Measurements from ENCODE around the gene CFAP221.
A peak's percentile ranks its signal among the peaks of the same experiment; 100 is the strongest.

The CFAP221 gene

DNA sequence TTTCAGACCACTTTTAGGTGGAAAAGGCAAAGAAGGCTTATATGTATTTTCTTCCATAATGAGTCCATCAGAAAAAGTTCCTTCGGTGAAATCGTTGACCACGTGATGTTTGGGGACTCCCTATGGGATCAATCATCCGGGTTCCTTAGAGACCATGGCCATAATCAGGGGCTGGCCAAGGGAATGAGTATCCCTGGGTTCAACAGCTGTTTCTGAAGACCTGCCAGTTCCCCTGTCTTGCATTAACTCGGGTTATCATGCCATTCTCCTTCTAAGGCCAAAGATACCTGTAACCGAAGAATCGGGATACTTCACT, 116.1 kb downstream of the CFAP221 start:
- Mint-ChIP-seq H3K4me3 (no peak overlapping the region), H3K27ac (no peak overlapping the region), H3K36me3 (peaks cover 2% of the 10 kb centered on the region), H3K4me1 (ENCODE audit: low read depth) (peaks cover 2% of the 10 kb centered on the region), H3K9me3 (ENCODE audit: low read depth) (no peaks in the 10 kb centered on the region), H3K27me3 (peaks cover 5% of the 10 kb centered on the region)

DNA sequence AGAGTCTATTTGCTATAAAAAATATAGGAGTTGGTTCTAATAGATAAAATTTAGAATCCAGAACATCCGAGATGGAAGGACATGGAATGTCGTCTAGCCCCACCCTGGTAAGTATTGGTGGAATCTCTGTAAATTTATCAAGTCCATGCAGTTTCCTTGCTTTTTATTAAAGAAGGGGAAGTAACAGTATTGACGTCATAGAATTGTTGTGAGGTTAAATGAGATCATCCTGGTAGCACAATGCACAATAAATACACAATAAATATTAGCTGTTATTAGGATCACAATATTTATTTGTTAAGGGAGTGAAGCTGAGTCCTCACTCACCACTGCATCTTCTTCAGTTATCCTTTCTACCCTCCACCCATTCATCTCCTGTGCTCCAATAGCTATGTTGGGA, 118.0 kb downstream of the CFAP221 start:
- peaks cover 2% of the 10 kb centered on the region for H3K36me3 Mint-ChIP-seq
- H3K4me3 Mint-ChIP-seq: no peak overlapping the region
- H3K4me1 Mint-ChIP-seq (ENCODE audit: low read depth): peaks cover 2% of the 10 kb centered on the region
- peaks cover 5% of the 10 kb centered on the region for H3K27me3 Mint-ChIP-seq
- no peak overlapping the region for H3K27ac Mint-ChIP-seq
- H3K9me3 Mint-ChIP-seq (ENCODE audit: low read depth): no peaks in the 10 kb centered on the region

DNA sequence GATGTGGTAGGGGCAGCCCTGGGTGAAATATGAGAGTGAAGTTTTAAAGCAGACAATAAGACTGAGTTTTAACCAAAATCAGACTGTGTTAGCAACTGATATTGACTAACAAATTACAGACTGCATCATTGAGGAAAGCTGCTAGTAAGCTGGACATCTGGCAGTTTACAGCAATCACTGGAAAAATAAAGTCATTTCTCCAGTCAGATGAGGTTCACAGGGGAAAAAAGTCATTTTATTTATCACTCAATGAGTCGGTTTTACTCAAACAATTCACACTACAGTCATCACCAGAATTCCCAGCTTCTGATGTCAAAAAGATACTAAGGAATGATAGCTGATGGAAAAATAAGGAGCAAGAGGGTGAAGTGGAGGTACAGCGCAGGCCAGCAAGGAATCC, 124.3 kb downstream of the CFAP221 start:
- no peak overlapping the region for H3K27ac Mint-ChIP-seq
- no peaks in the 10 kb centered on the region for H3K27me3 Mint-ChIP-seq
- H3K4me1 Mint-ChIP-seq (ENCODE audit: low read depth): no peaks in the 10 kb centered on the region
- H3K9me3 Mint-ChIP-seq (ENCODE audit: low read depth): no peaks in the 10 kb centered on the region
- peaks cover 2% of the 10 kb centered on the region for H3K36me3 Mint-ChIP-seq
- H3K4me3 Mint-ChIP-seq: no peak overlapping the region

DNA sequence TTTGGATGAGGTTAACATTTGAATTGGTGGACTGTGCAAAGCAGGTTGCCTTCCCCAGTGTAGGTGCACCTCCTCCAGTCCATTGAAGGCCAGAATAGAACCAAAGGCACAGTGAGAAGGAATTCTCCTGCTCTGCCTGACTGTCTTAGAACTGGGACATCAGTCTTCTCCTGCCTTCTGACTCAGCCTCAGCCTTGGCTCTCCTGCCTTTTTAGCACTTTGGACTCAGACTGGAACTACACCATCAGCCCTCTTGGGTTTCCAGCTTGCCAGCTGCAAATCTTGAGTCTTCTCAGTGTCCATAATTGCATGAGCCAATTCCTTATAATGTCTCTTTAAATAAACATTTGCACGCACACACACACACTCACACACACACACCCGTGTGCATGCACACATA, 126.8 kb downstream of the CFAP221 start:
- Mint-ChIP-seq H3K27ac (no peak overlapping the region), H3K4me1 (ENCODE audit: low read depth) (no peaks in the 10 kb centered on the region), H3K27me3 (no peaks in the 10 kb centered on the region), H3K36me3 (no peaks in the 10 kb centered on the region), H3K4me3 (no peak overlapping the region), H3K9me3 (ENCODE audit: low read depth) (no peaks in the 10 kb centered on the region)

DNA sequence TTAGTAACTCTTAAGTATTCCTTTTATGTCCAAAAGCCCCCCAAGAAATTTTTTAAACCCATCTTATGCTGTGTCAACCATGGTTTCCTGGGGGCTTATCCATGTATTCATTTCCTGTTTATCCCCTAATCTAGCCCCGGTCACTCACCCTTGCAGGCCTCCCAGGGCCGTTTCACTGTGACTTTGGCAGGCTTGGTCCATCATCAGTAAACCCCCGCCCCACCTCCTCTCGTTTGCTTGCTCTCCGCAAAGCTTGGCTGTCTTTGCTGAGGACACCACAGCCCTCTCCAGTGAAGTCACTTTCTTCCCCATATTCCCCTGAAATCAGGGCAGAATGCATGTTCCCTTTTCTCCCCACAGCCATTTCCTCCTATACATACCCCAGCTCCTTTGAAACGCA, 127.5 kb downstream of the CFAP221 start:
- Mint-ChIP-seq H3K27me3 (no peaks in the 10 kb centered on the region), H3K9me3 (ENCODE audit: low read depth) (no peaks in the 10 kb centered on the region), H3K4me3 (no peak overlapping the region), H3K27ac (no peak overlapping the region), H3K4me1 (ENCODE audit: low read depth) (no peaks in the 10 kb centered on the region), H3K36me3 (no peaks in the 10 kb centered on the region)

DNA sequence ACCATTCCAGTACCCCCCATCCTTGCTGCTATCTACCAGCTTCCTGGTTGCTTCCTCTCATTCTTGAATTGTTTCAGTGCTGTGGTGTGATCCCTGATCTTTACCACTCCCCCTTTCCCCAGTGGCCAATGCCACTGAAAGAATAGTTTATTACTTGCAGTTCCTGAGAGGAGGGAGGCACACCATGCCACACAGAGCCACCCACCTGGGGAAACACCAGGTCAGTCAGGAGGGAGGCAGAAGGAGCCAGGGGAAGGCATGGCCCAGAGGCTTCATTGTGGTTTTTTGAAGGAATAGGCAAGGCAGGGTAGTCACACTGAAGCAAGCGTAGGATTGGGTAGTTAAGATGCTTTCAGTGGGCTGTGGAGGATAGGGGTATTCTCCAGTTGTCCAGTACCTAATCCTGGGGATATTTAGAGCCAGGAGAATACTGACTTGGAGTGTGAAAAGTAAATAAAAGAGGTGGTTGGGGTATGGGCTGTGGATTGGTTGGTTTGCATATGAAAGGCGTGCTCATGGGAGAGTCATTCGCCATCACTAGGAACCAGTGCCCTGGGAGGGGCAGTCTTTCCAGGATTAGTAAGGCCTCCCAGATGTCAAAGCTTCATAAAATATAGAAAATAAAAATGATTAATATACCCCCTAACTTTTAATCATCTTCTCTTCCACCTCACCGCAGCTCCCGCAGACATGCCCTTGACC, 128.1 kb downstream of the CFAP221 start:
- Mint-ChIP-seq H3K9me3 (ENCODE audit: low read depth) (no peaks in the 10 kb centered on the region), H3K27ac (no peak overlapping the region), H3K4me1 (ENCODE audit: low read depth) (no peaks in the 10 kb centered on the region), H3K4me3 (no peak overlapping the region), H3K36me3 (no peaks in the 10 kb centered on the region), H3K27me3 (no peaks in the 10 kb centered on the region)

DNA sequence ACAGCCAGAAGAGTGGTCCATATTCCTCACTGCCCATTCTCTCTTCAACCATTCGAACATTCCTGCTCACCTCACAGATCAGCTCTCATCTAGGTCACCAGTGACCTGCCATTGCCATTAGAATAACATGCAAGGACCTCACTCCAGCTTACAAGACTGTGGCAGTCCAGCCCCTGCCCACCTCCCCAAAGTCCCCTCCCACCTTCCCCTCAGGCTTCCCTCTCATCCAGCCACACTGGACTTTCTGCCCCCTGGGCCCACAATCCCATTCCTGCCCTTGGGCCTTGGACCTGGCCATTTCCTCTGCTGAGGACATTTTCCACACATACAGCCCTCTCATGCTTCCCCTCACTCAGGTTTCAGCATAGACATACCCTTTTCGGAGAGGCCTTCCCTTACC, 129.5 kb downstream of the CFAP221 start:
- Mint-ChIP-seq H3K27ac (no peak overlapping the region), H3K27me3 (no peaks in the 10 kb centered on the region), H3K9me3 (ENCODE audit: low read depth) (no peaks in the 10 kb centered on the region), H3K4me1 (ENCODE audit: low read depth) (peaks cover 5% of the 10 kb centered on the region), H3K4me3 (no peak overlapping the region), H3K36me3 (no peaks in the 10 kb centered on the region)

DNA sequence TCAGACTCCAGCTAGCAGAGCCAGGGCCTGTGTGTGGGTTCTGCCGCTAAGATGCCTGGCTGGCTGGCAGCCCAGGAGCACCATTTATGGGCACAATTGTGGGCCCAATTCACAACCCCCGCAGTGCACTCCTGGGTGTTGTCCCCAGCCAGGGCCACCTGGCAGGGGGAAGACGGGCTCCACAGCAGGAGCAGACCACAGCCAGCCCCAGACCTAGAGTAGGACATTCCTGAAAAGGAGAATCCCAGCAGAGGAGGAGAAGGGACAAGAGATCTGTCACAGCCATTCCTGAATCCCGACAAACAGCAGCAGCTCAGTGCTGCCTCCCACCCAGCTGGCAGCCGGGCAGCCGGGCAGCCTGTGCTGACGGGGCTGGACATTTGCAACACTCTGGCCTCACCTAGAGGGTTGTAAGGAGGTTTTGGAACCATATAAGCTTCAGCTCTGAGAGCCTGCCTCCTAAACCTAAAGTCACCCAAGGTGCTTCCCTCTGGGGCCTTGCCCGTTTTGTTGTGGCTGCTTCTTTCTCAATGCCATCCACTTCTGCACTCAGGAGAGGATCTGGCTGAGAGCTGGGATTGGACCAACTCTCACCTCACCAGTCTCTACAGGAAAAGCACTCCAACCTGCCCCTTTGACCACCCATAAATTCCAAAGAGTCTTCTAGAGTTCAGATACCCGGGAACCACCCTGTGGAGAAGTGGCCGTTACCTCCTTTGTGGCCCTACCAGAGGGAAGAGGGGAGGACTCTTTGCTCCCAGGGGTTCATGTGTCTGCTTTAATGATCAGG, 130.7 kb downstream of the CFAP221 start:
- Mint-ChIP-seq H3K9me3 (ENCODE audit: low read depth) (no peaks in the 10 kb centered on the region), H3K4me3 (no peak overlapping the region), H3K36me3 (no peaks in the 10 kb centered on the region), H3K4me1 (ENCODE audit: low read depth) (peaks cover 11% of the 10 kb centered on the region), H3K27me3 (no peaks in the 10 kb centered on the region), H3K27ac (no peak overlapping the region)

DNA sequence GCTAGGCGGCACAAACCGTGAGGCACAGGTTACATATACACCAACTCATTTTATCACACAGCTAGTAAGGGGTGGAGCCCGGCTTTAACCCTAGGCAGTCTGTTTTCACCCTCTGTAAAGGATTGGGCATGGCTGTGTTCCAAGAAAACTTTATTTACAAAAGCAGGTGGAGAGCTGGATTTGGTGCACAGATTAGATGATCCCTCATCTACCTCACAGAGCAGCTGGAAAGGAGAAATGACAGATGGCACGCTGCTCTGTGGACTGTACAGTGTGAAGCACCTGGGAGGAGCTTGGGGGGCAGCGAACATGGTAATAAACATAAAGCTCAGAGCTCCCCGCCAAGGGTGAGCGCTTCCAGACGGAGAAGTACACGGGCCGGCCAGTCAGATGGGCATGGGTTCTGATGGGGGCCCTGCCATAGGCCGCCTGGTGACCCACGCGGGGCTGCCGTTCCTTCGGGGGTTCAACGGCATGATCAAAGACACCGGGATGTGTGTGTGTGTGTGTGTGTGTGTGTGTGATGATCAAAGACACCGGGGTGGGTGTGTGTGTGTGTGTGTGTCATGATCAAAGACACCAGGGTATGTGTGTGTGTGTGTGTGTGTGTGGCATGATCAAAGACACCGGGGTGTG, 133.9 kb downstream of the CFAP221 start:
- Mint-ChIP-seq H3K36me3 (peaks cover 2% of the 10 kb centered on the region), H3K4me1 (ENCODE audit: low read depth) (peaks cover 30% of the 10 kb centered on the region), H3K27ac (peak overlapping the region; percentile 88), H3K9me3 (ENCODE audit: low read depth) (no peaks in the 10 kb centered on the region), H3K27me3 (no peaks in the 10 kb centered on the region), H3K4me3 (peak overlapping the region; percentile 98)

DNA sequence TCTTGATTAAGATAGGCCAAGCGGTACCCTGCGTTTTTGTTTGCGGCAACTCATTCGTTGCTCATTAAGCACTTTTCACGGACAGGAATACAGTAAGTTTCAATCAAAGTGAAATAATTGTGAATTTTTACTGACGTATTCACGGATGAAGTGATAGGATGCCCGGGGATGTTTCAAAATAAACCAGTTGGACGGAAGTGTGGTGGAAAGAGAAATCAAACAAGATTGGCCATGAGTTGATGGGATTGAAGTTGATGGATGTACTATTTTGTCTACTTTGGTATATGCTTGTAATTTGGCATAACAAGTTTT, 135.2 kb downstream of the CFAP221 start:
- peaks cover 38% of the 10 kb centered on the region for H3K4me1 Mint-ChIP-seq (ENCODE audit: low read depth)
- H3K27me3 Mint-ChIP-seq: no peaks in the 10 kb centered on the region
- peak overlapping the region; percentile 87 for H3K27ac Mint-ChIP-seq
- H3K4me3 Mint-ChIP-seq: peak overlapping the region; percentile 98
- H3K36me3 Mint-ChIP-seq: peaks cover 2% of the 10 kb centered on the region
- H3K9me3 Mint-ChIP-seq (ENCODE audit: low read depth): no peaks in the 10 kb centered on the region

DNA sequence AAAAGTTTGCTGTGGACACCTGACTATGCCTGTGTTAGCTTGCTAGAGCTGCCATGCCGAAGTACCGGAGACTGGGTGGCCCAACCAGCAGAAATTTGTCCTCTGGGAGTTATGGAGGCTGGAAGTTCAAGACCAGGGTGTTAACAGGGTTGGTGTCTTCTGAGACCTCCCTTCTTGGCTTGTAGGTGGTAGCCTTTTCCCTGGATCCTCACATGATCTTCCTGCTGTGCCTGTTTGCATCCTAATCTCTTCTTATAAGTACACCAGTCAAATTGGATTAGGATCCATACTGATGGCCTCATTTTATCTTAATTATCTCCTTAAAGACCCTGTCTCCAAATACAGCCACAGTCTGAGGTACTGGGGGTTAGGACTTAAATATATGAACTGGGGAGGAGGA, 135.6 kb downstream of the CFAP221 start:
- H3K36me3 Mint-ChIP-seq: peaks cover 2% of the 10 kb centered on the region
- no peaks in the 10 kb centered on the region for H3K27me3 Mint-ChIP-seq
- no peaks in the 10 kb centered on the region for H3K9me3 Mint-ChIP-seq (ENCODE audit: low read depth)
- H3K4me1 Mint-ChIP-seq (ENCODE audit: low read depth): peaks cover 39% of the 10 kb centered on the region
- peak overlapping the region; percentile 98 for H3K4me3 Mint-ChIP-seq
- H3K27ac Mint-ChIP-seq: peak overlapping the region; percentile 87

DNA sequence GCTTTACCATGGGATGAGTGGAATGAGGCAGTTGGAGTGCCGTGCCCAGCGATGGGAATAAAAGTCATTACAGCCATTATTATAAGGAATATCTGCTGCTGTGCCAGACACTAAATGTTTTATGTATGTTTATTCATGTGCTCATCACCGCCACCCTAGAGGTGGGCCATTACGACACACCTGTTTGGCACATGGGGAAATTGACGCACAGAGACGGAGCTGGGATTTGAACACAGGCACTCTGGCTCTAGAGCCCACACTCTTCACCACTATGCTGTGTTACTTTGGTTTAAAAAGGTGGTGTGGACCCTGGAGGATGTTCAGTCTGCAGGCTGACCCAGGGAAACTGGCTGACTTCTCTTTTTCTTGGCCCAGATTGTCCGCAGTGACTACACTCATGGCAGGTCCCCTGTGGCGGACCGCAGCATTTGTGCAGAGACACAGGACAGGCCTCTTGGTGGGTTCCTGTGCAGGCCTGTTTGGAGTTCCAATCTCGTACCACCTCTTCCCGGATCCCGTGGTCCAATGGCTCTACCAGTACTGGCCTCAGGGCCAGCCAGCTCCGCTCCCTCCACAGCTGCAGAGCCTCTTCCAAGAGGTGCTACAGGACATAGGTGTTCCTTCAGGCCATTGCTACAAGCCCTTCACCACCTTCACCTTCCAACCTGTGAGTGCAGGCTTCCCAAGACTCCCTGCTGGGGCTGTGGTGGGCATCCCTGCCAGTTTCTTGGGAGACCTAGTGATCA, 136.4 kb downstream of the CFAP221 start:
- peaks cover 2% of the 10 kb centered on the region for H3K36me3 Mint-ChIP-seq
- no peaks in the 10 kb centered on the region for H3K9me3 Mint-ChIP-seq (ENCODE audit: low read depth)
- H3K27me3 Mint-ChIP-seq: no peaks in the 10 kb centered on the region
- peak overlapping the region; percentile 98 for H3K4me3 Mint-ChIP-seq
- no peak overlapping the region for H3K27ac Mint-ChIP-seq
- H3K4me1 Mint-ChIP-seq (ENCODE audit: low read depth): peaks cover 39% of the 10 kb centered on the region

DNA sequence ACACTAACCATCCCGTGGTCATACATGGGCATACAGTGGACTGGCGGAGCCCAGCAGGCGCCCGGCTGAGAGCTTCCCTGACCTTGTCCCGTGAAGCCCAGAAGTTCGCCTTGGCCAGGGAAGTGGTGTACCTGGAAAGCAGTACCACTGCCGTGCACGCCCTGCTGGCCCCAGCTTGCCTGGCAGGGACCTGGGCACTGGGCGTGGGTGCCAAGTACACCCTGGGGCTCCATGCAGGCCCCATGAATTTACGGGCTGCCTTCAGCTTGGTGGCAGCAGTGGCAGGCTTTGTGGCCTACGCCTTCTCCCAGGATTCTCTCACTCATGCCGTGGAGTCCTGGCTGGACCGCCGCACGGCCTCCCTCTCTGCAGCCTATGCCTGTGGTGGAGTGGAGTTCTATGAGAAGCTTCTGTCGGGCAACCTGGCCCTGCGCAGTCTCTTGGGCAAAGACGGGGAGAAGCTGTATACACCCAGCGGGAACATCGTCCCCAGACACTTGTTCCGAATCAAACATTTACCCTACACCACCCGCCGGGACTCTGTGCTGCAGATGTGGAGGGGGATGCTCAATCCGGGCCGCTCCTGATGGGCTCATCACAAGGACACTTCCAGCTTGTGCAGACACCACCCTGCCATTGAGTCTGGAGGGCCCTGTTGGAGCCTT, 137.1 kb downstream of the CFAP221 start:
- Mint-ChIP-seq H3K4me3 (peak overlapping the region; percentile 98), H3K9me3 (ENCODE audit: low read depth) (no peaks in the 10 kb centered on the region), H3K27ac (no peak overlapping the region), H3K36me3 (peaks cover 2% of the 10 kb centered on the region), H3K4me1 (ENCODE audit: low read depth) (peaks cover 39% of the 10 kb centered on the region), H3K27me3 (no peaks in the 10 kb centered on the region)

DNA sequence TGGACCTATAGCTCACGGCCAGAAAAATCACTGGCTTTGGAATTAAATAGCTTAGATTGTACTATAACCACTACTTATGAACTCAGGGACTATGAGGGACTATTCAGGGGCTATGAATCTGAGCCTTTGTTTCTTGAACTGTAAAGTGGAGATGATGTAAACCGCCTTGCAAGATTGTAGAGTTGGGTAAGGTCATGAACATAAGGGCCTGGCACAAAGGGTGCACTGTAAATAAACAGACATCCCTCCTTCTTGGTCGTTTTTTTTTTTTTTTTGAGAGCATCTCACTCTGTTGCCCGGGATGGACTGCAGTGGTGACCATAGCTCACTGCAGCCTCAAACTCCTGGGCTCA, 137.6 kb downstream of the CFAP221 start:
- Mint-ChIP-seq H3K9me3 (ENCODE audit: low read depth) (no peaks in the 10 kb centered on the region), H3K4me3 (no peak overlapping the region), H3K27ac (no peak overlapping the region), H3K27me3 (no peaks in the 10 kb centered on the region), H3K36me3 (peaks cover 2% of the 10 kb centered on the region), H3K4me1 (ENCODE audit: low read depth) (peaks cover 39% of the 10 kb centered on the region)

DNA sequence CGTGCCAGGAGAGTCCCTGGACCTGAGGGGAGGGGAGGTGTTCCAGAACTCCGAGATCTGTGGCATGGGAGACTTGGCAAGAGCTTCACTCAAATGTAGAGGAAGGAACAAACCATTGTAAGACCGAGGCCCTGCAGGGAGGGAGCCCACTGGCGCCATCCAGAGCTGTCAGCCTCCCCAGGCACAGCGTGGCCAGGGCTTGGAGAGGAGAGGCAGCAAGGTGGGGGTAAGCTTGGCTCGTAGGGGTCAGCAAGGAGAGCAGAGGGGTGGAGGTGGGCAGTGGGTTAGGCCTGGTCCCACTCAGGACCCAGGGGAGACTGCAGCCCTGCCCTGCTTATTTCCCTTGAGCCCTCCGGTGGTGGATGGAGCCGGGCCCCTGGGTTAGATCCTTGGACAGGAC, 138.3 kb downstream of the CFAP221 start:
- H3K4me1 Mint-ChIP-seq (ENCODE audit: low read depth): peaks cover 39% of the 10 kb centered on the region
- no peaks in the 10 kb centered on the region for H3K27me3 Mint-ChIP-seq
- peaks cover 8% of the 10 kb centered on the region for H3K36me3 Mint-ChIP-seq
- no peaks in the 10 kb centered on the region for H3K9me3 Mint-ChIP-seq (ENCODE audit: low read depth)
- H3K27ac Mint-ChIP-seq: no peak overlapping the region
- no peak overlapping the region for H3K4me3 Mint-ChIP-seq

Measured in activated naive CD8-positive, alpha-beta T cell (primary cell).